Dermis blood vessel endothelial cell (primary cell): Measurements from ENCODE around the gene TMEM86B. TPM values are rescaled to one million over a fixed set of nuclear protein-coding genes. Genes with fewer than 3 reads are reported as not detected.

Source experiments
- DNase-seq: peaks from one replicate; pipeline ENCODE4 v3.0.0; 2010
- total RNA-seq: library from RNA; depleted of rRNA; stranded (reverse); fragments of >200 nt; gene quantifications from 2 replicates; pipeline ENCODE4 v1.2.3, GENCODE V29; 2014

Gene TMEM86B
- 1.0 and 1.1 TPM in 2 replicates for total RNA-seq

GRCh38 chr19:55228403-55229031, at the start of gene TMEM86B:
Gene TMEM86B, minus strand, starts transcription at chr19:55228763. Its CDS starts 22 bp downstream, at chr19:55228741.
- DNase-seq: no peak

DNA sequence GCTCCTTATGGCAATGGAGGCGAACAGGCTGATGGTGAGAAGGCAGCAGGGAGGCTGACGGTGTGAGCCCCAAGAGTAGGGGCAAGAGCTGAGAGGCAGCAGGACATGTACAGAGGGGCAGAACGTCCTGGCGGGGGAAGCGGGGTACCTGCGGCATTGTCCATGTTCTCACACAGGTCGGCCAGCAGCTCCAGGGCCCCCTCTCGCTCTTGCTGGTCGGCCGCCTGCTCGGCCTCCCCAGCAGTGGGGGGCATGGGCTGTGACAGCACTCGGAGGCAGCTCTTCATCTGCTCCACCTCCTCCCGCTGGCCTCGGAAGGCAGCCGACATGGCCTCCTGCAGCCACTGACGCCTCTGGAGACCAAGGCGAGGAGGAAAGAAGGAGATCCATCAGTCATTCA, 48.9 kb upstream of the TMEM86B start:
- DNase-seq: no peak

- no peak for DNase-seq
Observed at GRCh38 chr19:55276720-55277430, 48.3 kb upstream of the TMEM86B start.

DNA sequence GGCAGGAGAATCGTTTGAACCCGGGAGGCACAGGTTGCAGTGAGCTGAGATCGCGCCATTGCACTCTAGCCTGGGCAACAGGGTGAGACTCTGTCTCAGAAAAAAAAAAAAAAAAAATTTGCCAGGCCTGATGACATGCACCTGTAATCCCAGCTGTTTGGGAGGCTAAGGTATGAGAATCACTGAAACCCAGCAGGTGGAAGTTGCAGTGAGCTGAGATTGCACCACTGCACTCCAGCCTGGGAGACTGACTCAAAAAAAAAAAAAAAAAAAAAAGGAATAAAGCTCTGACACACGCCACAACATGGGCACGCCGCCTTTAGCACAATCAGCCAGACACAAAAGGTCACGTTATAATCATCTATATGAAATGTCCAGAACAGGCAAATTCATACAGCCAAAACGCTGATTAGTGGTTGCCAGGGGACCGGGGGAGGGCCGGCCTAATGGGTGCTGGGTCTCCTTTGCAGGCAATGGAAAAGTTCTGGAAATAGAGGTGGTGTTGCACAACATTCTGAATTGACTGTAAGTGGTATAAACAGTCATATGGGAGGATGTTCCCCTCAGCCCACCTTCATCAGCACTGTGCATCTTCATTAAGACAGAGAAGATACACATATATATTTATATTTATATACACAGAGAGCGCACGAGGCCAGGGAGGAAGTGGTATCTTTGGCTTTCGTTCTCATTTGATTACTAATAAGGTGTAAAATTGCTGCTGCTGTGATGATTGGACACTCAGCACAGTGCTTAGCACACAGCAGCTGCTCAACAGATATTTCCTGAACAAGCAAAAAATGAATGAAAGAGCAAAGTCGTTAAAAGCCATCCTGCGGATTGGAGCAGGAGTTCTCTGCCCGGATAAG, 47.5 kb upstream of the TMEM86B start:
- no peak for DNase-seq

DNA sequence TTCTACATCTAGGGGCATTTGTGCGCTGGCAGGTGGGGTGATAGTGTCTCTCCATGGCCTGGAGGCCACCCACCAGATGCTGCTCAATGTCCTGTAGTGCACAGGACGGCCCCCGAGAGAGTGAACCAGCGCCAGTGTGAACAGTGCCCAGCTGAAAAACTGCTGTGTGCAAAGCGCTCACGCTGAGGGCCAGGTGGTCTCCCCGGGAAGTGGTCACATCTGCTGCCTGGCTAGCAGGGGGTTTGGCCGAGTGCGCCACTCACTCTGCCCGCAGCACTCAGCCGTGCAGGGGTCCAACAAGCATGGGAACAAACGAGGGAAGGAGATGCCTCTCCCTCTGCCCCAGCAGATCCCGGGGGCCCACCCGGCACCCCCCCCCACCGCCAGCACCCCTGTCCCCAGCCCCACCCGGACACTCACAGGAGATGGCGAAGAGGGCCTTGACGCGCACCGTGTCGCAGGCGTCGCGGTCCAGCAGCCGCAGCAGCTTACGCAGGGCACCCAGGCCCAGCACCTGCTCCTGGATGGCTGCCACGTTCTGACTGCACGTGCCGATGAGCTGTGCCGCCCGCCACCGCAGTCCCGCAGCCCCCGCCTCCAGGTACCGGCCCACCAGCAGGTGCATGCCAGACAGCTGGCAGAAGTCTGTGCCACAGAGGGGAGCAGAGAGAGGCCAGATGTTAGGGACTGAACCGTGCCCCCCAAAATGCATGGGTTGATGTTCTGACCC, 45.6 kb upstream of the TMEM86B start:
- no peak for DNase-seq

DNA sequence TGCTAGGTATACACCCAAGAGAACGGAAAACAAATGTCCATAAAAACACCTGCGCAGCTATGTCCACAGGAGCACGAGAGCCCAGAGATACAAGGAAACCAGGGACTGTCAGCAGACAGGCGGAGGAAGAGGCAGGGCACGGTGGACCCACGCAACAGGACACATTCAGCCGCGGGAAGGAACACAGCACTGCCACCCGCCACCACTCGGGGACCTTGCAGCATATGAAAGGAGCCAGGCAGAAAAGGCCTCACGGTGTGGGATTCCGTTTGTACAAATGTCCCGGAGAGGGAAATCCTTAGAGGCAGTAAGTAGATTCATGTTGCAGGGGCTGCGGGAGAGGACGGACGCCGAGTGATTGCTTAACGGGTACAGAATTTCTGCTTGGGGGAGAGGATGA, 43.6 kb upstream of the TMEM86B start:
- DNase-seq: no peak

DNA sequence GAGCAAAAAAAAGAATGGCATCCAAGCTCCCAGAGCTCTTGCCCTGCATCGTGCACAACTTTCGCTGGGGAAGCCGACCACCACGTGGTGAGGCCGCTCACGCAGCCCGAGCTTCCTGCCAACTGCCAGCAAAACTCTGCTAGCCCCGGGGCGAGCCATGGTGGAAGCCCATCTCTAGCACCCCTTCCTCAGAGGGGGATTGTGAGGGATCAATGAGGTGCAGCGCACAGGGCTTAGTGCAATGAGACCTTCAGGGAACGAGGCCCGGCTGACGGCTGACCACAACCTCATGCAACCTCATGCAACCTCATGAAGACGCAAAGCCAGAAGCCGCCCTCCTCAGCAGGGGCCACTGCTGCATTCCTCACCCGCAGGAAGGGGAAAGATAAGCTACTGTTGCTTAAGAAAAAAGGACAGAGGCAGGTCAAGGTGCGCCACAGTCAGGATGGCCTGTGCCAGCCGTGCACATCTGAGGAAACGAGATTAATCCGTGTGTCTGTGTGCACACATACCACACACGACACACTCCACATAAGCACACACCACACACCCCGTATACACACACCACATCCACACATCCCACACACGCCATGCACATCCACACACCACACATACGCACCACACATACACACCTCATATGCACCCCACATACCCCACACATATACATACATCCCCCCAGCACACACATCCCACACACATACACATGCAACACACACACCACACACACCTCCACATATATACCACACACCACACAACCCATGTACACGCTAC, 41.8 kb upstream of the TMEM86B start:
- no peak for DNase-seq

DNA sequence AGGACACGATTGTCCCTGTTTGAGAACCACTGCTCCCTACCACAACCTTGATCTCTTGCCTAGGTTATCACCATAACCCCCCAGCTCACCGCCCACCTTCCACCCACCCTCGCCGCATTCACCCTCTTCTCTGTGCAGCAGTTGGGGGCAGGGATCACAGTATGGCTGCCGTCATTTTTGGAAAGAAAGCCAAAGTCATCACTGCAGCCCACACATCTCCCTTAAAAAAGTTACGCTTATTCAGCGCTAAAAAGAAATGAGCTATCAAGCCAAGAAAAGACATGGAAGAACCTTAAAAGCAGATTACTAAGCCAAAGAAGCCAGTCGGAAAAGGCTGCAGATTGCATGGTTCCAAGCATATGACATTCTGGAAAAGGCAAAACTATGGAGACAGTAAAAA, 40.7 kb upstream of the TMEM86B start:
- DNase-seq: no peak

DNA sequence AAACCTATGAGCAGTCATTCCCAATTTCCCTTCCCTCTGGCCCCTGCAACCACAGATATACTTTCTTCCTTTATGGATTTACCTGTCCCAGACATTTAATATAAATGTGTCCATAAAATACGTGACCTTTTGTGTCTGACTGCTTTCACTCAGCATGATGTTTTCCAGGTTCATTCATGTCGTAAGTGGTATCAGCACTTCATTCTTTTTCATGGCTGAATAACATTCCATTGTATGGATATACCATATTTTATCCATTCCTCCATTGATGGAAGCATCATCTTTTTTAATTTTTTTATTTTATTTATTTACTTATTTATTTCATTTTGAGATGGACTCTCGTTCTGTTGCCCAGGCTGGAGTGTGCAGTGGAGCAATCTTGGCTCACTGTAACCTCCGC, 38.3 kb upstream of the TMEM86B start:
- no peak for DNase-seq

GRCh38 chr19:55266404-55266803, 37.8 kb upstream of the TMEM86B start:
- DNase-seq: no peak

GRCh38 chr19:55265723-55266386, 37.3 kb upstream of the TMEM86B start:
- no peak for DNase-seq

GRCh38 chr19:55265173-55265572, 36.6 kb upstream of the TMEM86B start:
- DNase-seq: no peak

DNA sequence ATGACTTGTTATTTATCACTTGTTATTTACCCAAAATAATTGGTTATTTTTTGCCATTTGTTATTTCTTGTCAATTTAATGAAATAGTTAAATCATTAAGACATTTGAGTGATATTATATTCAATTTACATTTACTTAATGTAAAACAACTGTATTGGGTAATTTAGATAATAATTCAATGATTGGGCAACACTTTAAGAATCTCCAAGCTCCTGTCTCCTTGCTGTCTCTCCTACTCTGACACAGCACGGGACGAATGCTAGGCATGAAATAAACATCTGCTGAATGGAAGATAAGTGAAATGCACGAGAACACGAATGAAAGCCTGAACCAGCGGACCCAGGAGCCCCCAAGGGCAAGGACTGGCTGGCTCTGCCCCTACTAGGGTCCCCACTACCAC, 36.0 kb upstream of the TMEM86B start:
- DNase-seq: no peak

GRCh38 chr19:55262359-55262758, 33.8 kb upstream of the TMEM86B start:
- no peak for DNase-seq

DNA sequence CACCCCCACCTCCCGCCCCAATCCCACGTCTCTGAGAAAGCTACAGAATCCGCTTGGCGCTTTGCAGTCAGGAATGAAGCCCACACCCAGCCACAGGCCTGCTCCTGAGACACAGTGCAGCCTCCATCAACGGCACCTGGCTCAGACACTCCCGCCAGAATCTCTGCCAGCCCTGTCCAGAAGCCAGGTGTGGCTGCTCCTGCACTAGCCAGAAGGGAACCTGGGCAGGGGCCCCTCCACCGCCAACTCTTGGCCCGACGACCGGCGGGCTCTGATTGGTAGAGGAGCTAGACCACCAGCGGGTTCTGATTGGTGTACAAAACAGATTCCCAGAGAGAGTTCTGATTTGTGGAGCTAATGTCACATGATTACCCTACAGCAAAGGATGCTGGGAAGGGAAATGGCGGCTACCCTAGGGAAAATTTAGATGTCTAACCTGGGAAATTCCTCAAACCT, 33.1 kb upstream of the TMEM86B start:
- no peak for DNase-seq

DNA sequence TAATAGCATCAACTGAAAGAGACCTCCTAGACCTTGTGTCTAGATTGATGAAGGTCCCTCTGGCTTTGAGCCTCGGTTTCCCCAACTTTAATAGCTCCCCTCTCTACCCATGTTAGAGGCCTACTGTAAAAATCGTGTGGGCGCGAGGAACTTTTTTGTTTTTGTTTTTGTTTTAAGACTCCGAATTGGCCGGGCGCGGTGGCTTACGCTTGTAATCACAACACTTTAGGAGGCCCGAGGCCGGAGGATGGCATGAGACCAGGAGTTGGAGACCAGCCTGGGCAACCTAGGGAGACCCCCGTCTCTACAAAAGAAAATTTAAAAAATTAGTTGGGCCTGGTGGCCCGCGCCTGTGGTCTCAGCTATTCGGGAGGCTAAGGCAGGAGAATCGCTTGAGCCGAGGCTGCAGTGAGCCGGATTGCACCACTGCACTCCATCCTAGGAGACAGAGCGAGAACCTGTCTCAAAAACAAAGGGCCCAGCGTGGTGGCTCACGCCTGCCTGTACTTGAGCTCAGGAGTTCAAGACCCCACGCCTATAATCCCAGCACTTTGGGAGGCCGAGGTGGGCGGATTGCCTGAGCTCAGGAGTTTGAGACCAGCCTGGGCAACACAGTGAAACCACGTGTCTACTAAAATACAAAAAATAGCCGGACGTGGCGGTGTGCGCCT, 31.1 kb upstream of the TMEM86B start:
- DNase-seq: no peak

DNA sequence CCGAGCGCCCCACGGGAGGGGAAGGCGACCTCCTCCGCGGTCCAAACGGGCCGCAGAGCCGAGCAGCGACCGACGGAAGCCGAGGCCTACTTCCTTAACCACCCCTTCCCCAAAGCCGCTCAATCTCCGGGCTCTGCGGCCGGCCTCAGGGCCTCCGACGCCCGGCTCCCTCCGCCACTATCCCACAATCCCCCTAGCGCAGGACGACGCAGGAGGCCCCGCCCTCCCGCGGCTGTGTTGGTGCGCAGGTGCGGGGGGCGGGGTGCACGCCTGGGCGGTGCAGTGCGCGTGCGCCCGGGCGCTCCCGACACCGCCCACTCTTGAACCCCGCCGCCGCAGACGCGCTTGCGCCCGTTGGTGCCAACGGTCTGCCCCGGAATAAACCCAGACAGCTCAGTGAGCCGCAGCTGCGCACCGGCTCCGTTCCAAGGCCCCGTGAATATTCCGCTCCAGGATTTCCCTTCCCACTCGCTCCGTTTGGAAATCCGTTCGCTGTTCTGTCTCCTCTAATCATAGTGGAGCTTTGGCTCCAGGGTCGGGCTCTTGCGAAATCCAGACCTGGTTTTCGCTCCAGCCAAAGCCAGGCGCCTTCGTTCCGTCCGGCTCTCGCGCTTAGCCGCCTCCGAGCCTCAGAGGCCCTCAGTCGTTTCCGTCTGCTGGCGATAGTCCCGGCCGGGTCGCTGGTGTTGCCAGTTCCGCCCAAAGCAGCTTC, 30.4 kb upstream of the TMEM86B start, which contains the start of gene PPP6R1:
PPP6R1 (minus strand) TSS at position 190 of the 712 bp plus-strand sequence. CDS start 11,914 bp downstream, outside the sequence.
- DNase-seq: peak; percentile 100

- DNase-seq: no peak
Observed at GRCh38 chr19:55258476-55258827, 29.9 kb upstream of the TMEM86B start.

DNA sequence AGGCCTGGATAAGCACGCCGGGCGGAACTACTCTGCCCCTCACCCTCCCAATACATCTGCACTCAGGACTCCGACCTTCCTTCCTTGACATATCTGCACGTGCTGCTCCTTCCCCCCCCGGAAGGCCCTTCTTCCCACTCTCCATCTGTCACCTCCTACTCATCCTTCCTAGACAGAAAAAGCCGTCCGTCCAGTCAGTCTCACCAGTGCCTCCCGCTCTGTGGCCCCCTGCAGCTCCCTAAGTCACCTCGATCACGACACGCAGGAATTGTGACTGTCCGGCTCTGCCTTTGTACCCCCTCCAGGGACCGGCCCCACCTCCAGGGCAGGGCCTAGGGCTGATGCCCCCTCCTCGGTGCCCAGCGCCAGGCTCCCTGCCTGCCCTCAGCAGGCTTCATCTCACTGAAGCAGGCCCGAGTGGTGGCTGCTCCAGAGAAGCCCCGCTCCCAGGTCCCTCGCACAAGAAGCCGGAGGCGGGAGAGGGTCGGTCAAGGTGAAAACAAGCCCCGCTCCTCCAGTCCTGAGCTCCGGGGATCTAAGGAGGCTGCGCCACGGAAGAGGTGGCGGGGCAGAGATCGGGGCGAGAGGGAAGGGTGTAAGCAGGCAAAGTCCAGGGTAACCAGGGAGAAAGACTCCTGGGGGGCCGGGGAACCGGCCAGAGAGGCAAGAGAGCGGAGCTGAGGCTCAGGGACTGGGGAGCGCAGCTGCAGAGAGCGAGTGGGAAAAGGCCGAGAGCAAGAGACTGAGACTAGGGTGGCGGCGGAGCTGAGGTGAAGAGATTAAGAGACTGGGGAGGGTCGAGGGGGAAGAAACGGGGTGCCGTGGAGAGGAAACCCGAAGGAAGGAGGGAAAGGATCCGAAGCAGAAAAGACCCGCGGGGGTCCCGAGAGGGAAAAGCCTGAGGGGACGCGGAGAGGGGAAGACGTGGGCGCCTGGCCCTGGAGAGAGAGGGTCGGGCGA, 29.2 kb upstream of the TMEM86B start:
- DNase-seq: peak; percentile 36
